Nephron progenitor cell (in vitro differentiated cells): ENCODE measurements around the gene ITGA3.

ENCODE experiments used
- DNase-seq: peaks from one replicate; pipeline ENCODE4 v3.0.0; 2021
- H3K27ac Mint-ChIP-seq: 2 replicates; pipeline ENCODE4 v1.8.0; 2021; ENCODE audit warnings: mild to moderate bottlenecking, moderate library complexity, mixed read lengths
- H3K27me3 Mint-ChIP-seq: 2 replicates; pipeline ENCODE4 v1.8.0; 2021; ENCODE audit warnings: mild to moderate bottlenecking, low read depth, mixed read lengths; ENCODE audit not compliant: poor library complexity
- H3K36me3 Mint-ChIP-seq: 2 replicates; pipeline ENCODE4 v1.8.0; 2021; ENCODE audit warnings: low read depth, mixed read lengths
- H3K4me1 Mint-ChIP-seq: 2 replicates; pipeline ENCODE4 v1.8.0; 2021; ENCODE audit warnings: mixed read lengths
- H3K4me3 Mint-ChIP-seq: 2 replicates; pipeline ENCODE4 v1.8.0; 2021; ENCODE audit warnings: mild to moderate bottlenecking, moderate library complexity, mixed read lengths
- H3K9me3 Mint-ChIP-seq: 2 replicates; pipeline ENCODE4 v1.8.0; 2021; ENCODE audit warnings: mild to moderate bottlenecking, moderate library complexity, mixed read lengths
- TF ChIP-seq, protein P1 (sequence below): fragments of 200-600 bp; sonication (generic); IDR thresholded peaks from 2 replicates; pipeline ENCODE4 v1.5.0; 2021; ENCODE audit warnings: antibody characterized with exemption

ITGA3 gene

DNA sequence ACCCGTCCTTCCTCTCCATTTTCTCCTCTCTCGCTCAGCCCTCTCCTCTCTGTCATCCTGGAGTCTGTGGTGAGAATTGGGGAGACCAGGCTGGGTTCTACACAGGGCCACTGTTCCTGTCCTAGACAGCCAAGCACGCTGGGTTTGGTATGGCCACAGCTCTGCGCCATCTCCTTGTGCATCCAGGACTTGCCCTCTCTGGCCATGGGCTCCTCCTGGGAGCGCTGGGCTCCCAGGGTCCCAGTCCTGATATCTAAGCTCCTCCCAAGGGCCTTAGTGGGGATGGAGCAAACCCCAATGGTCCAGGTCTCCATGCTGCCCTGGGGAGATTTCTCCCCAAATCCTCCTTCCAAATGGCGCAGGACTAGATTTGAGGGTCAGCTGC is 27.2 kb upstream of the ITGA3 start:
- Mint-ChIP-seq H3K9me3 (no peaks in the 10 kb centered on the region), H3K27ac (no peak overlapping the region), H3K4me1 (peaks cover 25% of the 10 kb centered on the region), H3K27me3 (peaks cover 8% of the 10 kb centered on the region), H3K4me3 (peak overlapping the region; percentile 2), H3K36me3 (no peaks in the 10 kb centered on the region)
- no peak for DNase-seq
- TF ChIP-seq, protein P1, sequence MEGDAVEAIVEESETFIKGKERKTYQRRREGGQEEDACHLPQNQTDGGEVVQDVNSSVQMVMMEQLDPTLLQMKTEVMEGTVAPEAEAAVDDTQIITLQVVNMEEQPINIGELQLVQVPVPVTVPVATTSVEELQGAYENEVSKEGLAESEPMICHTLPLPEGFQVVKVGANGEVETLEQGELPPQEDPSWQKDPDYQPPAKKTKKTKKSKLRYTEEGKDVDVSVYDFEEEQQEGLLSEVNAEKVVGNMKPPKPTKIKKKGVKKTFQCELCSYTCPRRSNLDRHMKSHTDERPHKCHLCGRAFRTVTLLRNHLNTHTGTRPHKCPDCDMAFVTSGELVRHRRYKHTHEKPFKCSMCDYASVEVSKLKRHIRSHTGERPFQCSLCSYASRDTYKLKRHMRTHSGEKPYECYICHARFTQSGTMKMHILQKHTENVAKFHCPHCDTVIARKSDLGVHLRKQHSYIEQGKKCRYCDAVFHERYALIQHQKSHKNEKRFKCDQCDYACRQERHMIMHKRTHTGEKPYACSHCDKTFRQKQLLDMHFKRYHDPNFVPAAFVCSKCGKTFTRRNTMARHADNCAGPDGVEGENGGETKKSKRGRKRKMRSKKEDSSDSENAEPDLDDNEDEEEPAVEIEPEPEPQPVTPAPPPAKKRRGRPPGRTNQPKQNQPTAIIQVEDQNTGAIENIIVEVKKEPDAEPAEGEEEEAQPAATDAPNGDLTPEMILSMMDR: no peak

DNA sequence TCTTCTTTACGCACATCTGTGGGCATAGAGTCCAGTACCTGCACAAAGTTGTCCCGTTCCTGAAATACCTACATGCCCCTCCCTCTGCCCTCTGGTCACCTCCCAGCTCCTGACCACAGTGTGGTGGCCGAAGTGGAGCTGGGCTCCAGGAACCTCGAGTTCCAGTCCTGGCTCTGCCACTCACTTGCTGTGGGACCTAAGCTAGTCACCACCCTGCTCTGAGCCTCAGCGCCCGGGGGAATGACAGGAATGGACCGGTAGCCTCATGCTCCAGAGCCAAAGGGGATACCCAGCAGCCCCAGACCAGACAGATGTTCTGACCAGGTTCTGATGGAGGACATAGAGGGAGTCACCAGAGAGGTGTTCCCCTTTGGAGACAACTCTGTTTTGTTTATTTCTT is 26.7 kb upstream of the ITGA3 start:
- H3K27me3 Mint-ChIP-seq: peaks cover 8% of the 10 kb centered on the region
- H3K9me3 Mint-ChIP-seq: no peaks in the 10 kb centered on the region
- H3K36me3 Mint-ChIP-seq: no peaks in the 10 kb centered on the region
- H3K4me3 Mint-ChIP-seq: no peak overlapping the region
- no peak for DNase-seq
- H3K4me1 Mint-ChIP-seq: peaks cover 28% of the 10 kb centered on the region
- TF ChIP-seq, protein P1: no peak
- H3K27ac Mint-ChIP-seq: no peak overlapping the region

DNA sequence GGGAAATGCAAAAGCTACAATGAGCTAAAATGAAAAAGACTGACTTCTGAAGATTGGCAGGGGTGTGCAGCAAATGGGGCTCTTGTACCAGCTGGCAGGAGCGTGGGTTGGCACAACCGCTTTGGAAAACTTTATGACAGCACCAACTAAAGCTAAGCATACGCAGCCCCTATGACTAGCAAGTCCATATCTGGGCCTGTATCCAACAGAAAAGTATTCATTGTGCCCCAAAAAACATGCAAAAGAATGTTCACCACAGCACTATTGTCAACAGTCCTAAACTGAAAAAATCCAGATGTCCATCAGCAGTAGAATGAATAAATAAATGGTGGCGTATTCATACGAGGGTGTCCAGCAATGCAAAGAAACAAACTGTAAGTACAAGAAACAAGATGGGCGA is 22.6 kb upstream of the ITGA3 start:
- TF ChIP-seq, protein P1: no peak
- Mint-ChIP-seq H3K36me3 (no peaks in the 10 kb centered on the region), H3K9me3 (no peaks in the 10 kb centered on the region), H3K4me1 (peaks cover 46% of the 10 kb centered on the region), H3K4me3 (no peak overlapping the region), H3K27ac (no peak overlapping the region), H3K27me3 (peaks cover 4% of the 10 kb centered on the region)
- no peak for DNase-seq

DNA sequence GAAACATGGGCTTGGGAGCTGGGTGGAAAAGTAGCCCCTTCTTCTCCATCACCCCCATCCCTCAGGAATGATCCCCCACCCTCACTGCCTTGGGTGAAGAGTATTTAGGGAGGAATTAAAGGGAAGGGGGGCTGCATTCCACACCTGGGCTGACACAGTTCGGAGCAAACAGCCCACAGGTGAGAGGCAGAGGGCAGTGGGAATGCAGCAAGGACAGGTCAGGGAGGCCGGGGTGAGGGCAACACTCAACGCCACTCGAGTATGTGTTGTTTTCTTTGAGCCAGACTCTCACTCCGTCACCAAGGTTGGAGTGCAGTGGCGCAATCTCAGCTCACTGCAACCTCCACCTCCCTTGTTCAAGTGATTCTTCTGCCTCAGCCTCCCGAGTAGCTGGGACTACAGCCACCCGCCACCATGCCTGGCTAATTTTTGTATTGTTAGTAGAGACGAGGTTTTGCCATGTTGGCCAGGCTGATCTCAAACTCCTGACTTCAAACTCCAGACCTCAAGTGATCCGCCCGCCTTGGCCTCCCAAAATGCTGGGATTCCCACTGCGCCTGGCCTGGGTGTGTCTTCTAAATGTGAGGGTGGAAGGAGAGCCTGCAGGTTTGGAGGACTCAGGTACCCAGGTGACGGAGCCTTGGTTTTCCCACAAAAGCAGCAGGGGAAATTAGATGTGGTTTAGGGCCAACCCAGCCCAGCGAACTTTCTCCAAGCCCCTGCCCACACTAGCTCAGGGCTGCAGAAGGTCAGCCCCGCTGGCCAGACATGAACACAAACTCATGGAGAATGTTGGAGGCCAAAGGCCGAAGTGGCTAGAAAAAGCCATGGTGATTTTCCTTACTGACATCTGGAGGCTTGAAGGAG is 21.2 kb upstream of the ITGA3 start:
- Mint-ChIP-seq H3K9me3 (no peaks in the 10 kb centered on the region), H3K4me1 (peaks cover 43% of the 10 kb centered on the region), H3K27me3 (no peaks in the 10 kb centered on the region), H3K27ac (no peak overlapping the region), H3K36me3 (no peaks in the 10 kb centered on the region), H3K4me3 (no peak overlapping the region)
- DNase-seq: no peak
- TF ChIP-seq, protein P1: no peak

DNA sequence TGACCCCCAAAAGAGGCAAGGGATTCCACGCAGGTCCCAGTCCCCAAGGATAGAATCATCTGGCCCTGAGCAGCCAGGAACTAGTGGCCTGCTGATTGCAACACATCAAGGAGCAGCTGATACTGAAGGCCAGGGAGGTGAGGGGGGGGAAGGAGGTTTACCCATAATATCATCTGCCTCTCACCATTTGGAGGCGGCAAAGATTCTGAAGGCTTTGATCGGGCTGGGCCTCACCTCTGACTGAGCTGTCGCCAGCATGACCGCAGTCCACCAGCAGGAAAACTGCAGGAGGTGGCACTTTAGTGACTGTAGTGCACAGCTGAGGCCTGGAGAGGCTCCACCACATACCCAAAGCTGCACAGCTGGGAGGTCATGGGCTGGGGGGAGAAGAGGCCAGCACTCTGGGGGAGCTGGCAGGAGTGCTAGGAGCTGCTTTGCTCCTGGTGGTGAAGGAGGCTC is 20.5 kb upstream of the ITGA3 start:
- Mint-ChIP-seq H3K36me3 (no peaks in the 10 kb centered on the region), H3K4me3 (no peak overlapping the region), H3K27ac (no peak overlapping the region), H3K27me3 (no peaks in the 10 kb centered on the region), H3K4me1 (peaks cover 43% of the 10 kb centered on the region), H3K9me3 (no peaks in the 10 kb centered on the region)
- TF ChIP-seq, protein P1: no peak
- DNase-seq: no peak

DNA sequence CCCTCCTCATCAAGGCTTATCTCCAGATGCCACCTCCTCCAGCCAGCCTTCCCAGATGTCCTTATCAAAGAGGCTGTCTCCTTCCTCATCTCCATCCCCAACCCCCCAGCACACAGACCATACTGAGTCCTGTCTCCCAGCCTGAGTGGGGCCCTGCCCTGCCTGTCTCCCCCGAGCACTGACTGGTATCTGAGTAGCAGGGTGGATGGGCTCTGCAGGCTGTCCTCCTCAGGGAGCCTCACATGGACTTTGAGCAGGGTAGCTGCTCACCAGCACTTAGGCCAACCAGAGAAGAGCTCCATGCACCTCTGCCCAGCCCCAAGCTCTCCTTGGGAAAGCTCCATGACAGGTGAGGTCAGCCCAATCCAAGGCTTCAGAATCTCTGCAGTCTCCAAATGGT is 20.0 kb upstream of the ITGA3 start:
- H3K27me3 Mint-ChIP-seq: no peaks in the 10 kb centered on the region
- H3K36me3 Mint-ChIP-seq: no peaks in the 10 kb centered on the region
- peaks cover 43% of the 10 kb centered on the region for H3K4me1 Mint-ChIP-seq
- no peaks in the 10 kb centered on the region for H3K9me3 Mint-ChIP-seq
- no peak overlapping the region for H3K4me3 Mint-ChIP-seq
- TF ChIP-seq, protein P1: no peak
- DNase-seq: no peak
- H3K27ac Mint-ChIP-seq: no peak overlapping the region
